Measurements from ENCODE around the gene MYO1E.
A peak's percentile ranks its signal among the peaks of the same experiment; 100 is the strongest.

Gene MYO1E

DNA sequence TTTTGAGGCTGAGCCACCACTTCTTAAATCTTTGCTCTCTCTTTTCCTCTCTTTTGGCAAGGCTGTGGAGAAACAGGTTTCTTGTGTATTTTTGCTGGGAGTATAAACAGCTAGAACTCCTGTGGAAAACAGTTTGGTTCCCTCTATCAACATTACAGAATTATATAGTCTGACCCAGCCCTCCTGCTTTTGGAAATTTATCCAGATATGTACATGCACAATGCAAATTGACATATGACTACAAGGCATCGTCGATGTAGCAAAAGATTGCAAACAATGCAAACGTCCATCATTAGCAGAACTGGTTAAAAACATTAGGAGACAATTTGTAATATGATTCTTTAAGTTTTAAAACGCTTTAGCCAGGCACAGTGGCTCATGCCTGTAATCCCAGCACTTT lies 12.5 kb upstream of the MYO1E start:
- DNase-seq = no peak

DNA sequence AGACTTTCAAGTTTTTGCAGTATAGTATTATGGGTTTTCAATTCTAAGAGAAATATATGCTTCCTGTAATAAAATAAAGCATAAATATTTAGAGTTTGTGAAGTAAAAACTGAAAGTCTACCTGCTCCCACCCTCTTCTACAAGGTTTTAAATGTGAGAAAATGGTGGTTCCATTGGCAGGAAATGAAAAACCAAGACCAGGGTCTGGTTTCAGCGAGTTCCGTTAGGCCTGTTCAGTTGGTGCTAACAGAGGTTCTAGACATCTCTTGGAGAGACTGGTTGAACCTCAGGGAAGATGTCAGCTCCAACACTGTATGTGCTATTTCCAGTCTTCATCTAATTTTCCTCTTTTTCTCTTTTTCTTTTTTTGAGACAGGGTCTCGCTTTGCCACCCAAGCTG lies 11.8 kb upstream of the MYO1E start:
- no peak for DNase-seq

DNA sequence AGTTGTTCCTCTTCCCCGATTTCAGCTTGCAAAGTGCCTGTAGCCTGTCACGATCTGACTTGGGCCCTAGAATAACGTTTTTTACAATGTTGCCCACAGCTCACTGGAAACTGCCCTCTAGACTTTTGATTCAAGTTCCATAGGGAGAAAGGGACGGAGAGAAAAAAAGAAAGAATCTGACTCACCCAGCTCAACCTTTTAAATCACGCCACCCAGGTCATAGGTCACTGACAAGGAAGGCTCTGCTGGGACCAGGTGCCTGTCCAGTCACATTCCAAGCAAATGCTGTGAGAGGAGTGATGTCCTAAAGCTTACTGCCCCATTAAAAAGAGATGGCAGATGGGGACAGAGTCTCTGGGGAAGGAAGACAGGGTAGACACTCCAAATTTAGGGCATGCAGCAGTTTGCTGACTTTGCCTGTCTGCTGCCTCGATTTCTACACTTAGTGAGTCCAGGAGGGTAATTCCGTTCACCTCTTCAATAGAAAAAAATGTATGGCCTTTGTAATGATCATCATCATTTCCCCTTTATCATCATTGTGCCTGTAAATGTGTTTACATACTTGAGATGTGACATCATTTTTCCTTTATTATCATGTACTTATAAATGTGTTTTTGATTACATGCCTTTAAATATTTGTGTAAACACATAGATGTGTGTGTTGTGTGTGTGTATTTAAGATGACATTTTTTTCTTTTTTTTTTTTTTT lies 8.4 kb upstream of the MYO1E start:
- DNase-seq = no peak

DNA sequence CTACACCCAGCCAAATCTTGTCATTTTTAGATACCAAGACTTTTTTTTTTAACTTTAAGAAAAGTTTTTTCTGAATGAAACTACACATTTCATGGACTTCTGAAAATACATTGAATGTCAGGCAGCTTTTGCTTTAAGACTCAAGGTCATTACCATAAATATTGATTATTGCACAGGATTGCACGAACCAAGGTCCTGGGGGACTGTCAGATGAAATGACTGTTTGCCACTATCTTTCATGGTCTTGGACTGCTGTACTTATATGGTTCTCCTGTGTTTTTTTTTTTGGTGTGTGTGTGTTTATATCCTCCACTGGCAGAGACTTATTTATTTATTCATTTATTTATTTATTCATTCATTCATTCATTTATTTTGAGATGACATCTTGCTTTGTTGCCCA lies 6.9 kb upstream of the MYO1E start:
- no peak for DNase-seq

DNA sequence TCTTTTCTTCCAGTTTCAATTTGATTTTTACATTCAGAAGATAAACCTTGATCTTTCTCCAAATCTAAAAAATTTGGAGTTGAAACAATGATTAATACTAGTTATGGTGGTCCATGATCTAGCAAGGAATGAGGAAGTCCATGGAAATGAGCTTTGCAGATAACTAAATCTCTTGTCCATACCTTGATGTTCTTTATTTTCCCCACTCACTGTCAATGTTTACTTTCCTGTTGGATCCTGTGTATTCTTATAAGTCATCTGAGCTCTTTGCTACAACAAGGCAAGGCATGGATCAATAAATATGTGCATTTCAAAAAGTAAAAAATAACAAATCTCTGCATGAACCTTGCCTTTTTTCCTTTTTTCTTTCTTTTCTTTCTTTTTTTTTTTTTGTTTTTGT lies 6.2 kb upstream of the MYO1E start:
- DNase-seq = no peak

DNA sequence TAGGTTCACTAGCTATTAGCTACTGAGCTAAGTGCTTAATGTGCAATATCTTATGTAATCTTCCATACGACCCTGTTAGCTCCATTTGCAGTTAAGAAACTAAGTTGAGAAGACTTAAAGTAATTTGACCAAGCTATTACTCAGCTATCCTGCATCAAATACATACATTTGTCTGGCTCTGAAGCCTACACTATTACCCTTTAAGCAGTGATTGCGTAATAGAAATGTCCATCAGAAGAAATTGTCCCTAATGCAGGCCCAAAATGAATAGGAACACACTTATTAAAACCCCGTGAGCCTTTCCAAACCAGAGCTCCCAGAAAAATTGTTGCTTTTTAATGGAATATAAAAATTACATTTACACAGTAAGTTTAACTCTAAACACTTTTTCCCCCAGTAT lies 5.3 kb upstream of the MYO1E start:
- no peak for DNase-seq

DNA sequence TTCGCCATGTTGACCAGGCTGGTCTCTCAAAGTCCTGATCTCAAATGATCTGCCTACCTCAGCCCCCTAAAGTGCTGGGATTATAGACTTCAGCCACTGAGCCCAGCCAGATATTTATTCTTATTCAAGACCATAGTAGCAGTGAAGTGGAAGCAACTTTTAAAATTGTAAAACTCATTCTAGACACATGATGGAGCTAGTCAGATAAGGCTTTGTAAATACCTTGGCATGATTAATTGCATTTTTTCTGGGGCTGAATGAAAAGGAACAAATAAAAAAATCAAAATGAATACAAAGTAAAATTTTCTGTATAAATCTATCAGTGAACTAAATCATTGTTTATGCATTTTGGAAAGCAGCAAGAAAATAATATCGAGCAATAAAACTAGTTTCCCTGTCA lies 4.1 kb upstream of the MYO1E start:
- DNase-seq = peak; percentile 2

DNA sequence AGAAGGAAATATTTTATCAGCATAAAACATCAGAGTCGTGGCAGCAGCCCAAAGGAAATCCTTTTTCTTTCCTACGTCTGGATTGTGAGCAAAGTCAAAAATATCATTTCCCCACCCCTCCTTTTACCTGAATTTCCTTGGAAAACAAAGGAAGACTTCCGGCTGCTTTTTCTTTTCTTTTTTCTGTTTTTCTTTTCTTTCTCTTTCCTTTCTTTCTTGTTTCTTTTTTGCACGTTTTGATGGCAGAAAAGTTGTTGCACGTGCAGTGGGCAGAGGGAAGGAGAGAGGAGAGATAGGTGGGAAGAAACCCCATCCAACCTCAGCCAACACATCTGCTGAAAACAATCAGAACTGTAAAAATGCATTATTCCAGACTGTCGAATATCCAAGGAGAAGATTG lies 544 bp upstream of the MYO1E start:
- DNase-seq = no peak

DNA sequence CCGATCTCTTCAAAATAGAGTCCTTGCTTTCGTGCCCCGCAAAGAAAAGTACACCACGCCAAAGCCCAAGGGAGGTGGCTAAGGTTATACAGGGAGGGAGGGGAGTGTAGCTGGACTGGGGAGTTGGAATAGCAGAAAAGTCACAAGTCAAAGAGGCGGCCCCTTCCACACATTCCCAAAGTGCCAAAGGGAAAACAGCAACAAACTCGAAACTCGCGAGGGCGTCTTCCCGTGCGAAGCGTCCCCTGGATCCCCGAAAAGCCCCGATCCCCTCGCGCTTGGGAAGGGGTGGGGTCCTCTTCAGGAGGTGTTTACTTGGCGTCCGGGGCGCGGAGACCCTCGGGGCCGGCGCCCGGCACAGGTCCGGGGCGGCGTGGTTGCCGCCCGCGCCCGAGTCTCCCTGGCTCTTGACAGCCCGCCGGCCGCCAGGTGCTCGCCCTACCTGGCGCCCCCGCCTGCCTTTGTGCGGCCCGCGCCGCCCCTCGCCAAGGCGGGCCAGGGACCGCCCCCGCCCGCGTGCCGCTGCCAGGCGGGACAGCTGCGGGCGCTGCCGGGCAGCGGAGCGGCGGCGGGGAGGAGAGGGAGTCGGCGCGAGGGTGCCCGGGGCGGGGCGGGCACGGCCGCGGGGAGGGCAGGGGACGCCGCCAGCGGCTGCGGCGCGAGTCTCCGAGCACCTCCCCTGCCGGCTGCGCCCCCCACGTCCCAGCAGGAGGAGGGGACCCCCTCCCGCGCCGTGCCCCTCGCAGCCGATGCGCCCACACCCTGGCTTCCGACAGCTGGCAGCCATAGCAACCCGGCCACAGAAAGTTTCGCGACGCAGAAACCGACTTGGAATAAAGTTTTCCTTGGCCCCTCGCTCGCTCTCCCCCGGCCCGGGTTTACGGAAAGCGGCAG lies 966 bp downstream of the MYO1E start:
- DNase-seq = no peak

DNA sequence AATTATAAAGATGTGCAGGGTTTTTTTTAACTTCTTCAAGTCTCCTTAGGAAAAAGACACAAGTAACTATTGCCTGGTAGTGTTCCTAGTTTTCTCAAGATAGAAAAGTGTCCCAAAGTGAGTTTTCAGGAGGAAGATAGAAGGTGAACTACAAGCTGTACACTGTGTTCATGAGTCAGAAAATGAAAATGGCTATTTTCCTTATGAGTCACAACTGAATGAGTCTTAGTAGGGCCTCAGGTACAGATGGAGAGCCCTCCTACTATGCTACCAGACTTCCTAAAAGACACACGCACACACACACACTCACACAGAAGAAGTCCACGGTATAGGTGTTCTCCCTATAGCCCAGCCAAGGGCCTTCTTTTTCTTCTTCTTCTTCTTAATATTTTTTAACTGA lies 3.1 kb downstream of the MYO1E start:
- no peak for DNase-seq

DNA sequence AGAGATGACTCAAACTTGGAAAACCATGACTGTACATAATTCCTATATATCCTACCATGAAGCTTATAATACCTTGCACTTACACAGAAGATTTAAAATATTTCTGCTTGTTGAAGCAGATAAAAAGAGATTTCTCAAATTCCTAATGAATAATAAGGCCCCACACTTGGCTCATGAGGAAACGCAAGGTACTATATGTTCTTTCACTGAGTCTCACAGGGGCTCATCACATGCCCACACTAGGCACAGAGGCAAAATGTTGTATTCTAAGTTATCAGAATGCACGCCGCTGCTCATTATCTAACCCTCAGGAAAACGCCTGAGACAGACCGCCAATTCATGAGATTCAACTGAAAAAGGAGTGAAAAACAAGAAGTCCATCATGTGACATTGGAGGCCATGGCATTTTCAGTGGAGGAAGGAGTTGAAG lies 5.6 kb downstream of the MYO1E start:
- DNase-seq = no peak

DNA sequence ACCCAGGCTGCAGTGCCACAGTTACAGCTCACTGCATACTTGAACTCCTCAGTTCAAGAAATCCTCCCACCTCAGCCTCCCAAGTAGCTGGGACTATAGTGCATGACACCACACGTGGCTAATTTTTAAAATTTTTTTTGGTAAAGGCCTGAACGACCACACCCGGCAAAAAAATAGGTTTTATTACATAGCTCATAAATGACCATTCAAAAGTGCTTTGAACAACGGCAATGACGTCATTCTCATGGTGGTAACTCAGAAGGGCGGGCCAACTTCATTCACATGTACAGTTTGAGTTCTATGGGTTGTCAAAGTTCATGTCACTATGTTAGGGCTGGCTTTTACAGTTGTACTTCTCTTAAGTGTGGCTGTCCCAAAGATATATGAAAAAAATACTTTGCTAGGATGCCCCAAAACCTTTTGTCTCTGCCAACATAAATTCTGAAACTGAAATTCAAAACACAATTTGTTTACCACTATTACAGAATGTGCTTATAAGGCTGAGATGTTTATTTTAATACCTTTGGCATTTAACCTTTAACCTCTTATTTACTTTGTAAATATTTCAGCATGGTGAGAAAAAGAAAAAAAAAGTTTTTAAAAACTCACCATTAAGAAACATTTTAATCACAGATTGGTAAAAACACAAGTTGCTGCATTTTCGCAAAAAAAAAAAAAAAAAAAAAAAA lies 6.2 kb downstream of the MYO1E start:
- no peak for DNase-seq

DNA sequence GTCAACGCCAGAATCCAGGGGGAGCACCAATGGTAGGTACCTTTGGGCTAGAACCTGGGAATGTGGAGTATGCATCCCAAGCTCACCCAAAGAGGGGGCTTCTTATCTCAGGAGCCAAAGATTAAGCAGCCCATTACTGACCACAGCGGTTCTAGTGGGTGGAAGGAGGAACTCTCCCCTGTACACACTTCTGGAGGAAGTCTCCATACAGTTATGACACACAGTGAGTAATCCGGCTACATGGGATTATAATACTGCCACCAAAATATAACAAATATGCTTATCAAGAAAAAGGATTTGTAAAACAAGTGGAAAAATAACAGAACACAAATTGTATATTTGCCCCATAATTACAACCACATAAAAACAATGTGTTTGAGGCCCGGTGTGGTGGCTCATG lies 8.4 kb downstream of the MYO1E start:
- no peak for DNase-seq

DNA sequence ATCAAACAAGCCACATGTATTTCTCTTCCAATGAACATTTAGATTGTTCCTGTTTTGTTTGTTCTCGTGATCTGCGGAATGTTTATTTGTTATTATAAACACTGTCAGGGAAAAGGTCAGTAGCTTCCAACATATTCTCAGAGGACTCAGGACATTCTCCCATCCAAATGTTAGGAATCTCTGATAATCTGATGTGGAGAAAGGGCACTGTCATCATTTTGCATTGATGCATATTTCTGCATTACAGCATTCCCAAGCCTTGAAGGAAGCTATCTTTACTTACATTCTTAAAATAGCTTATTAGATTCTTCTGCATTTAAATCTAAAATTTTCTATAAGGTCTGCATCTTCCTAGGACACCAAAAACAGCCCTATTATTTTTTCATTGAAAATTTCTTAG lies 10.3 kb downstream of the MYO1E start:
- DNase-seq = no peak

DNA sequence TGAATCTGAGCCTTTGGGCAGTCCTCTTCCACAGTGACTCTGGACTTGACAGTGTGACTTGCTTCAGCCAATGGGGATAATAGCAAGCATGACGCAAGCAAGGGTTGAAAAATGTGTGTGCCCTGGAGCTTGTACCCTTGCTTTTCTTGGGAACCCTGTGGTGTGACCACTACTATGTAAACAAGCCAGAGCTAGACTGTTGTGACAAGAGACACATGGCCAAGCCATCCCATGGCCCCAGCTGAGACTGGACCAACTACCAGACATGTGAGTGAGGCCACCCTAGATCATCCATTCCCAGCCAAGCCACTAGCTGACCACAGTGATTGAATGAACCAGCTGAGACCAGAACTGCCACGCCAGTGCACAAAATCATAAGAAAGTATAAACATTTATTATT lies 11.8 kb downstream of the MYO1E start:
- no peak for DNase-seq

DNA sequence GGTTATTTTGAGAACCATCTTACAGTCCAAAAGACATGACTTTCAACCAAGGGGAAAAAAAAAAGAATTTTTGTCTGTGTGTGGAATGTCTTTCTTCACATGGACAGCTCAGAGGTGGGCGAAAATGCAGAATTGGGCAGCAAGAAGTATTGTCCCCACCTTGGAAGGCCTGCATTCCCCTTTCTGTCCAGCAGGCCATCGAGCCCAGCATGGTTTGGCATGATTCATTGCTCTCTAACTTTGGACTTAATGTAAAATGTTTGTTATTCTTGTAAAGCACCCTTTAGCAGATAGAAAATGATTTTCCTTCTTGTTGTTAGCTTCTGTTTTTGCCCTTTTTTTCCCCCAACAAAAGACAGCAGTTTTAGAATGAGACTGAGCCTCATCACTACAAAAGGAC lies 12.4 kb downstream of the MYO1E start:
- DNase-seq = no peak

DNA sequence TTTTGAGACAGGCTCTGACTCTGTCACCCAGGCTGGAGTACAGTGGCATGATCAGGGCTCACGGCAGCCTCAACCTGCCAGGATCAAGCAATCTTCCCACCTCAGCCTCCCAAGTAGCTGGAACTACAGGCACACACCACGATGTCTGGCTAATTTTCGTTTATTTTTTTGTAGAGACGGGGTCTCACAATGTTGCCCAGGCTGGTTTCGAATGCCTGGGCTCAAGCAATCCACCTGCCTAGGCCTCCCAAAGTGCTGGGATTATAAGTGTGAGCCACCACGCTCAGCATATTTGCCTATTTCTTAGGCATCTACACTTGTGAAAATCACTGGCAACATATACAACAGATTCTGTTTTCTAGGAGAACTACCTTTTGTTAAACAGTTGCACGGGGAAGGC lies 16.9 kb downstream of the MYO1E start:
- DNase-seq = no peak

DNA sequence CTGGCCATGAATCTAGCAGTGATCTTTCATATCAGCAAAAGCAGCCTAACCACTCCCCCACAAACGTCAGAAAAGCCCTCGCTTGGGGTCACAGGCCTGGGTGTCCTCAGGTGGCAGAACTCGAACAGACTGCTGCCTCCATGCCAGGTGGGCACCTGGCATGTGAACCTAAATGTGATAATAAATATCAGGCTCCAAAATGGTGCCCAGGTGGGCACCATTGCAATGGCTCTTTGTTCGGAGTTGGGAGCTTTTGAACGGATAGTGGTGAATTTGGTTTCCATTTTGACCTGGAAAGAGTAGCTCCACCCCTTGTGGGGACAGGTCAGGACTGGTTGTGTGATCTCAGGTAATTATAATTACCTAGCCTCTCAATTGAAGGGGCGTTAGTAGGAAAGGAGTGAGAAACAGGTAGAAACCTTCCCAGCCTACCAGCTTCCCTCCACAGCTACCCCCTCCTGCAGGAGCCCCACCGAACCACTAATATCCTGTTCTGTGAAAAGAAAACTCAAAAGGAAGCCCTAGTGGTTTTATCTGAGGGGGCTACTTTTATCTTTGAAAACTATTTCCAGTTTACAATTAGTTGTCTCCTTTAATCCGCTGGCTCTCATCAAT lies 18.1 kb downstream of the MYO1E start:
- no peak for DNase-seq

DNA sequence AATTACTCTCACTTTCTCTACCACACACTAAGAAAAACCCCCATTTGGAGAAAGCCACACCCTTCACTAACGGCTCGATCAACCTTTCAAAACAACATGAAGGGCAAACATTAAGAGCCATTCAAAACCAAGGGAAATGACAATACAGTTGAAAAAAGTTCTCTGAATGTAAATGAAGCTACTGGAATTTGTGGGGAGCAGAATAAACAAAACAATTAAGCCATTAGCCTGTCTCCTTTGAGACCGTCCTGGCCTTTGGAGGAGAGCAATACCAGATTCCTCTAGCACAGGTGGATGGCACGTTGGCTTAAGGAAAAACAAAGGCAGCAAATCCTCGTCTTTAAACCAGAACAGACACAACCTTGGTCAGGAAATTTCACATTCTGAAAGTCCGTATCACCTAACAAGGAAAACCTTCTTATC lies 18.7 kb downstream of the MYO1E start:
- DNase-seq = no peak

DNA sequence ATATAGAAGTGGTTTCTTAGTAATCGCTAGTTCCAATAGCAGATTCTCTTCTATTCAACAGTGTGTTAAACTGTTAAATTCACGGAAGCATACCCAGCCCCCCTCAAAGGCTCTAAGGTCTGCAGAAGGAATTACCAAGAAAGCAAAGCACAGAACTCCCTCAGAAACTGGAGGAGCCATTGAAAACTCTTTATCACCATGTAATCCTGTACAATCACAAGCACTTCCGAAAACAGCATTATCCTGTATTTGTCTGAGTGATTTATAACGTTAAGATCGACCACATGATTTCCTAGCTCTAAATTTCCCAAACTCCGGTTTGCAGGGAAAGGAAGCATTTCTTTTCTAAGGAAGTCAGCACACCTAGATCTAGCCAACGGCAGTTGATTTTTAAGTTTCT lies 20.0 kb downstream of the MYO1E start:
- DNase-seq = no peak

DNA sequence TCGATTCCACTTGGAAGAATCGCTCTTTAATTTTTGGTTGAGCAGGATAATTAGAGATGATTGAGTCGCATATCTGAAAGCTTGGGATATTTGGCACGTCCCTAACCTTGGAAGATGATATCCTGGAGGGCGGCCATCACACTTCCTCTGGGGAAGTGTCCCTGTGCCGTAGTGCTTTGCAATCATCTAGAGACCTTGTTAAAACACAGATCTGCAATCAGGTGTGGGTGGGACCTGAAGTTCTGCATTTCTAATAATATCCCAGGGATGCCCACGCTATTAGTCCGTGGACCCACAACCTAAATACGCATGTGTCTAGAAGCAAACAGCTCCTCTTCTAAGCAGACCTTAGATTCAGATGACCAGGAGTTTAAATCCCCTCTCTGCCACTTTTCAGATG lies 20.5 kb downstream of the MYO1E start:
- DNase-seq = no peak

DNA sequence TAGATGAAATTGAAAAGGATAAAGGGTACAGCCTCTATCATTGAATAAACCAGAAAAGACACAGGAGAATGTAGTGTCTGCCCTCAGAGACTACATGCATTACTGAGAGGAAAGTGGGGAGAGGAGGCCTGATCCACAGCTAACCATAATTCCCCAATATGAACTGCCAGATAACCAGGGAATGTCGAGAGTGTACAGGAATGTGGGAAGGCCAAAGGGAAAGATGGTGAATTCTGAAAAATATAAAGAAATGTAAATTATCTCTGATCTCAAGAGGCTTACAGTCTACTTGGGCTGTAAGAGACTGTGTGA lies 22.3 kb downstream of the MYO1E start:
- no peak for DNase-seq

DNA sequence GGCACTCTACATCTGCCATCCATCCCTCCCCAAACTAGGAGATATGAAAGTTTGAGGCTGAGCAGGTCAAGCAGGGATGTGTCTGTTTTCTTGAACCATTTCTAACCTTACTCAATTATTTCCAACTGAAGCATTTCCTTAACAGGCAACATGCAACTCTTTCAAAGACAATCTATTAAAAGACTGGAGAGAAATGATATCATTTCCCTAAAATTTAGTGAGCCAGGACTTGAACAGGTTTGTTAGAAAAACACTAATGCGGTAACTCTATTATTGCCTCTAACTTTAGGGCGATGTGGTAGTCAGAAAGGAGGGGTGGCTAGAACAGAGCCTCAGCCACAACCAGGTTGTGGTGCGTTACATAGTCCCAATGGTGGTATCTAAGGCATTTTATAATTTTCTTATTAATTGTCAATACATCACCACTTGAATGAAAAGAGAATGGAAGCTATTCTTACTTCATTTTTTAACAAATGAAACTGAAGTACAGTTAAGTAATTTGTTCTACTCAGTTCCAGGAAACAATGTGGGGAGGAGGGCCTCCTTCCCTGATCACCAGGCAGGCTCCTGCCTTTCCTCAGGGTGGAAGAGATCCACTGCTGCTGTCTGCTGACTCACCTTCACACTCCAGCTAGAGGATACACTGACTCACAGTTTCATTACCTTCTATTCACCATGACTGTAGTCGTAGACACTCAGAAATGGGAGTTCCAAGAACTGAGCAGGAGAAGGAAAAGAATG lies 22.8 kb downstream of the MYO1E start:
- DNase-seq = no peak

Data from NCI-H2227 treated with DMSO at 0.1 percent for 48 hours (cell line).